ENCODE data around the gene PPP2R3B. TPM values are rescaled to one million over a fixed set of nuclear protein-coding genes. Genes with fewer than 3 reads are reported as not detected.
"Not testable (repeated sequence)": the region's sequence is repeated elsewhere in the genome, so short reads cannot be mapped to it uniquely, and the experiment has no call there.

PPP2R3B gene
- total RNA-seq, result 9.3 TPM

- DNase-seq (ENCODE audit: low spot score), result peak; percentile 100
- peak; percentile 95 for ATAC-seq
Observed at GRCh38 chrX:386768-387575, at the start of gene PPP2R3B. Gene PPP2R3B (minus strand): TSS chrX:386907. CDS start chrX:386691, 216 bp downstream.

GRCh38 chrX:435536-436122, 48.9 kb upstream of the PPP2R3B start:
- ATAC-seq (no peak), DNase-seq (ENCODE audit: low spot score) (no peak)

- DNase-seq (ENCODE audit: low spot score), result no peak
- no peak for ATAC-seq
Observed at GRCh38 chrX:434946-435345, 48.2 kb upstream of the PPP2R3B start.

DNA sequence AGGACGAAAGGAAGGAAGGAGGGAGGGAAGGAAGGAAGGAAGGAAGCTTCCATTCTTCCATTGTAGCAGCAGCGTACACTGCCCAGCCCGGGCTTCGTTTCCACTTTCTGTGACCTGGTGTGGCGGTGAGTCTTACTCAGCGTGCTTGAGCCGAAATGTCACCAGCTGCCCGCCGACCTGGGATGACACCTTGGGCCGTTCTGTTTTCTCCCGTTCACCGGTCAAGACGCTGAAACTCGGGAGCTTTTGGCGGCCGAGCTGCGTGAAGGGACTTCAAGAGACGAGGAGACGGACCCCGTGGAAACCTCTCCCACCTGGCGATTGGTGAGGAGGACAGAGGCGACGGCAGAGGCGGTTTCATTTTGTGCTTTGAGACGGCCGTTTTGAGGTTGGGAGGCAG, 47.1 kb upstream of the PPP2R3B start:
- DNase-seq (ENCODE audit: low spot score) (no peak), ATAC-seq (no peak)

DNA sequence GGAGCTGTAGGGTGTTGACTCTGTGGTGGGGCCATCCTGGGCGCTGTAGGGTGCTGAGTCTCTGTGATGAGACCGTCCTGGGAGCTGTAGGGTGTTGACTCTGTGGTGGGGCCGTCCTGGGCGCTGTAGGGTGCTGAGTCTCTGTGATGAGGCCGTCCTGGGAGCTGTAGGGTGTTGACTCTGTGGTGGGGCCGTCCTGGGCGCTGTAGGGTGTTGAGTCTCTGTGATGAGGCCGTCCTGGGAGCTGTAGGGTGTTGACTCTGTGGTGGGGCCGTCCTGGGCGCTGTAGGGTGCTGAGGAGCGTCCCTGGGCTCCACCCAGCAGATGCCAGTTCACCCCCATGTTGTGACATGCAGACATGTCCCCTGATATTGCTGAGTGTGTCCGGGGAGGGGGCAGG, 46.0 kb upstream of the PPP2R3B start:
- ATAC-seq, result not testable (repeated sequence)

DNA sequence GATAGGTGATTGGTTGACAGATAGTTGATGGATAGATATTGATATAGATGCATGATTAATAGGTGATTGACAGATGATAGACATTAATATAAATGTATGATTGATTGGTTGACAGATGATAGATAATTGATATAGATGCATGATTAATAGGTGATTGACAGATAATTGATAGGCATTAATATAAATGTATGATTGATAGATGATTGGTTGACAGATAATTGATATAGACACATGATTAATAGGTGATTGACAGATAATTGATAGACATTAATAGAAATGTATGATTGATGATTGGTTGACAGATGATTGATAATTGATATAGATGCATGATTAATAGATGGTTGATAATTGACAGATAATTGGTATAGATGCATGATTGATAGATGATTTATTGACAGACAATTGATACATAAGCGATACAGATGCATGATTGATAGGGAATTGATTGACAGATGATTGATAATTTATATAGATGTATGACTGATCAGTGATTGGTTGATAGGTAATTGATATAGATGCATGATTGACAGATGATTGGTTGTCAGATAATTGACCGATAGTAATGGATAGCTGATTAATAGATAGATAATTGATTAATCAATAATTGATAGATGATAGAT, 44.9 kb upstream of the PPP2R3B start:
- ATAC-seq (no peak), DNase-seq (ENCODE audit: low spot score) (no peak)

More for the DNA sequence above, 46.0 kb upstream of the PPP2R3B start:
- DNase-seq (ENCODE audit: low spot score), result not testable (repeated sequence)

GRCh38 chrX:431056-431455, 44.3 kb upstream of the PPP2R3B start:
- DNase-seq (ENCODE audit: low spot score) (no peak), ATAC-seq (no peak)

DNA sequence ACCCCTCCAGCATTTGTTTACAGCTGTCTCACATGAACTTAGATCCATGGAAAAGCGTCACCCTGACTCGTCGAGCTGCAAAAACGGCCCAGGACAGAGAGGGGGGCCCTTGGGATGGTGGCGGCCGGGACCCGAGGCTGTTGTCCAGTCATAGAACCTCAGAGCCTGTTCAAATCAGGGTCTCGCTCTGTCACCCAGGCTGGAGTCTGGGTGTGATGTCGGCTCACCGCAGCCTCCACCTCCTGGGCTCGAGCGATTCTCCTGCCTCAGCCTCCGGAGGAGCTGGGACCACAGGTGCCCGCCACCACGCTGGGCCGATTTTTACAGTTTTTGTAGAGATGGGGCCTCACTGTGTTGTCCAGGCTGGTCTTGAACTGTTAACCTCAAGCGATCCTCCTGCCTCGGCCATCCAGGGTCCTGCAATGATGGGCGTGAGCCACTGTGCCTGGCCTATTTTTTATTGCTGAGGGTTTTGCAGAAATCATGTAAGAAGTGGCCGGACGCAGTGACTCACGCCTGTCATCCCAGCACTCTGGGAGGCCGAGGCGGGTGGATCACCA, 42.6 kb upstream of the PPP2R3B start:
- DNase-seq (ENCODE audit: low spot score) (no peak), ATAC-seq (no peak)

- ATAC-seq (no peak), DNase-seq (ENCODE audit: low spot score) (no peak)
Observed at GRCh38 chrX:427812-428725, 41.4 kb upstream of the PPP2R3B start.

DNA sequence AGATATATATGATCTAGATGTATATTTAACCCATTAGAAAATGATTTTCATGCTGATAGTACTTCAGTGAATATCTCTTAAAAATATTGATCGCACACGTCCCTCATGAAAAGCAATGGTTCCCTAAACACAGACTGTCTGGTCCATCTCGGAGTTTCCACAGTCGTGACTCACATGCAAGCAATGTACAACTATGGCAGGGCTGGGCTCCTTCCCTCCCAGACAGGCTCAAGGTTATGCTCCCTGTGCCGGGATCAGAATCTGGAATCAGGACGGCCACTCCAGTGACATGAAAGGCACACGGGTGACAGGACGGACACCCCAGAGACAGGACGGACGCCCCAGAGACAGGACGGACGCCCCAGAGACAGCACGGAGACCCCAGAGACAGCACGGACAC, 40.2 kb upstream of the PPP2R3B start:
- ATAC-seq, result no peak
- DNase-seq (ENCODE audit: low spot score), result no peak

DNA sequence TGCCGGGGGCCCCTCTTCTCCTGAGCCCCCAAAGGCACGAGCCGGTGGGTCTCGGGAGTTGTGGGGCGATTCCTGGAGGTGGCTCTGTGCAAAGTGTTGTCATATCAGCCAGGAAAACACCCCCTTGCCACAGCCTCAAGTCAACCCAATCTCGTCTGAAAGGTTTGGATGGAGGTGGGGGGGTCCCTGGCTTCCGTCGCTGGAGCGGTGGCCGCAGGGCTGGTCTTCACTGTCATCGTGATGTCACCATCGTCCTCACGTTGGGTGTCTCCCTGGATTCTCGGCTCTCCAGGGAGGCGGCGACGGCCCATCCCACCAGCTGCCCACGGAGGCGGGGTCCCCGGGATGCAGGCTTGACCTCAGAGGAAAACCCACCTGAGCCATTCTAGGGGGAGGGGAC, 38.3 kb upstream of the PPP2R3B start:
- DNase-seq (ENCODE audit: low spot score) (no peak), ATAC-seq (no peak)

GRCh38 chrX:421646-422391, 35.1 kb upstream of the PPP2R3B start:
- ATAC-seq (no peak), DNase-seq (ENCODE audit: low spot score) (no peak)

DNA sequence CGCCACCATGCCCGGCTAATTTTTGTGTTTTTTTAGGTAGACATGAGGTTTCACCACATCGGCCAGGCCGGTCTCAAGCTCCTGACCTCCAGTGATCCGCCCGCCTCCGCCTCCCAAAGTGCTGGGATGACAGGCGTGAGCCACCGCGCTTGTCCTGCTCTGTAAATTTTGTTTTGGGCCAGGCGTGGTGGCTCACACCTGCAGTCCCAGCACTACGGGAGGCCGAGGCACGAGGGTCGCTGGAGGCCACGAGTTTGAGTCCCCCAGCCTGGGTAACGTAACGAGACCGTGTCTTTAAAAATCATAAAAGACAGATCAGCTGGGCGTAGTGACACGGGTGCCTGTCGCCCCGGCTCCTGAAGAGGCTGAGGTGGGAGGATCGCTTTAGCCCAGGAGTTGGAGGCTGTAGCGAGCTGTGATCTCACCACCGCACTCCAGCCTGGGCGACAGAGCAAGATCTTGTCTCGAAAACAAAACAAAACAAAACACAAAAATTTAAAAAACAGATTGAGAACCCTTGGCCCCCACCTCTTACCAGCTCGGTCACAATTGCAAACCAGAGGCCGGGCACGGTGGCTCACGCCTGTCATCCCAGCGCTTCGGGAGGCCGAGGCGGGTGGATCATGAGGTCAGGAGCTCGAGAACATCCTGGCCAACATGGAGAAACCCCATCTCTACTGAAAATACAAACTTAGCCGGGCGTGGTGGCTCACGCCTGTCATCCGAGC, 34.0 kb upstream of the PPP2R3B start:
- no peak for ATAC-seq
- DNase-seq (ENCODE audit: low spot score), result no peak

DNA sequence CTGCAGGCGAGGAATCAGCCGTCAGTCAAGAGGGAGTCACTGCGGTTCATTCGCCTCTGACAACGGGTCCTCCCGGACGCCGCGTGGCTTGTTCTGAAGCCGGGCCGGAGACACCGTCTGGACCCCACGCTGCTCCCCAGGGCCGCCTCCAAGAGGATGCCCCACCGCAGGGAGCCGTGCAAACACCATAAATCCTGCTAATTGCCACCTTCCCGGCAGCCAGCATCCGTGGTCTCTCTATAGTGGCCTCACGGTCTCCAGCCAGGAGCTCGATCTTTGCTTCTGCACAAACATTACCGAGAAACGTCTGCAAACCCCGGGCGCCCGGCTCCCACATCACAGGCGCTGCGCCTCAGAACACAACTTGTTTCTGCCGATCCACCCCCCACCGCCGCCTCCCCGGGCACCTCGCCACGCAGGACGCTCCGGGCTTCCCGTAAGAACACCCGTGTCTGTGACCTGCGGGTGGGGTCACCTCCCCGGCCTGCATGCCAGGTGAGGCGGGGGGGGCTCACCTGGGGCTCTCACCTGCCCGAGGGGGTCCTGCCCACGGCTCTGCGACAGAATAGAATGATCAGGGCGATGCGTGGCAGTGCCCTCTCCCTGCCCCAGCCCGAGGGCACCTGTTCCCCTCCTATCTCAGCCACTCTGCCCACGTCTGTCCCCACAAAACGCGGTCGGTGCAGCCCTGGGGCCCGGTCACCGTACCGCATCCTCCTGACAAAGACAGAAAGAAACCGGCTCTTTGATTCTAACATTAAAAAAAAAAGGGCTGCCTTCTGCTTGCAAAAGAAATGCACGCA, 32.4 kb upstream of the PPP2R3B start:
- DNase-seq (ENCODE audit: low spot score) (no peak), ATAC-seq (no peak)

DNA sequence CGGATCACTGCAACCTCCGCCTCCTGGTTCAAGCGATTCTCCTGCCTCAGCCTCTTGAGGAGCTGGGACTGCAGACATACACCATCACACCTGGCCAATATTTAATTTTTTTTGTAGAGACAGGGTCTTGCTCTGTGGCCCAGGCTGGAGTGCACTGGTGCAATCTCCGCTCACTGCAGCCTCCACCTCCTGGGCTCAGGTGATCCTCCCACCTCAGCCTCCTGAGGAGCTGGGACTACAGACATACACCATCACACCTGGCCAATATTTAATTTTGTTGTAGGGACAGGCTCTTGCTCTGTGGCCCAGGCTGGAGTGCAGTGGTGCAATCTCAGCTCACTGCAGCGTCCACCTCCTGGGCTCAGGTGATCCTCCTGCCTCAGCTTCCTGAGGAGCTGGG, 28.8 kb upstream of the PPP2R3B start:
- not testable (repeated sequence) for DNase-seq (ENCODE audit: low spot score); ATAC-seq

GRCh38 chrX:413322-414201, 26.9 kb upstream of the PPP2R3B start:
- ATAC-seq (no peak), DNase-seq (ENCODE audit: low spot score) (no peak)

DNA sequence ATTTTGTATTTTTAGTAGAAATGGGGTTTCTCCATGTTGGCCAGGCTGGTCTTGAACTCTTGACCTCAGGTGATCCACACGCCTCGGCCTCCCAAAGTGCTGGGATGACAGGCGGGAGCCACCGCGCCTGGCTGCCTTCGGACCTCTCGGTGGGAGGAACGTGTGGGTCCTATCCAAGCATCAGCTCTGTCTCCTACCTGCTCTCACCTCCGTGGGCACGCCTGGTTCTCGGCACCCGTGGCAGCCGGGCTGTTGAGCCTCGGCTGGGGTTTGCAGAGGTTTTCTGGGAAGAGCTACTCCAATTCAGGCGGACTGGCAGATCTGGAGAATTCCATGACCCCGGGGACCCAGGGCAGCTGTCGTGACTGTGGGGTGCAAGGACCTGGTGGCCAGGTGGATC, 23.6 kb upstream of the PPP2R3B start:
- DNase-seq (ENCODE audit: low spot score), result no peak
- no peak for ATAC-seq

- no peak for ATAC-seq
- DNase-seq (ENCODE audit: low spot score), result no peak
Observed at GRCh38 chrX:405149-405548, 18.4 kb upstream of the PPP2R3B start.
